Measurements from ENCODE around the gene FTHL17. TPM values are rescaled to one million over a fixed set of nuclear protein-coding genes. Genes with fewer than 3 reads are reported as not detected.

Gene FTHL17
- total RNA-seq, 3 donors from 2014 or later, result not detected

- Histone ChIP-seq H3K4me1 (no peaks in the 10 kb centered on the region), H3K27ac (no peak overlapping the region), H3K36me3 (no peaks in the 10 kb centered on the region), H3K9me3 (no peaks in the 10 kb centered on the region), H3K4me3 (no peak overlapping the region), H3K27me3 (peaks cover 0 to 15% of the 10 kb centered on the region in 2 donors)
- TF ChIP-seq CTCF (IDR thresholded peaks at IDR 0.05) (no peak), POLR2AphosphoS5 (IDR thresholded peaks at IDR 0.05) (no peak), POLR2A (IDR thresholded peaks at IDR 0.05) (no peak)
- intact Hi-C loops (cut with DNase I; ENCODE audit: low total_unique reads), result no loop called here
- no peak for DNase-seq (ENCODE audit: low spot score in 2 of 2)
These were observed 8.7 kb downstream of the FTHL17 start for GRCh38 chrX:31063114-31063513.

- no peak for TF ChIP-seq POLR2A (IDR thresholded peaks at IDR 0.05)
- no peak for TF ChIP-seq CTCF (IDR thresholded peaks at IDR 0.05)
- TF ChIP-seq POLR2AphosphoS5 (IDR thresholded peaks at IDR 0.05), result no peak
These were observed 10.8 kb downstream of the FTHL17 start for GRCh38 chrX:31061091-31061490.

GRCh38 chrX:31060016-31060415, 11.8 kb downstream of the FTHL17 start:
- no peak overlapping the region for H3K27ac ChIP-seq
- no peak overlapping the region for H3K4me3 ChIP-seq
- intact Hi-C loops (cut with DNase I; ENCODE audit: low total_unique reads), result no loop called here
- H3K9me3 ChIP-seq, result no peaks in the 10 kb centered on the region
- H3K4me1 ChIP-seq, result no peaks in the 10 kb centered on the region
- no peaks in the 10 kb centered on the region for H3K36me3 ChIP-seq
- TF ChIP-seq POLR2AphosphoS5 (IDR thresholded peaks at IDR 0.05) (no peak), CTCF (IDR thresholded peaks at IDR 0.05) (no peak), POLR2A (IDR thresholded peaks at IDR 0.05) (no peak)
- H3K27me3 ChIP-seq, result peaks cover 0 to 14% of the 10 kb centered on the region in 2 donors
- DNase-seq (ENCODE audit: low spot score in 2 of 2), result no peak

More at GRCh38 chrX:31061091-31061490, 10.8 kb downstream of the FTHL17 start:
- Histone ChIP-seq H3K36me3 (no peaks in the 10 kb centered on the region), H3K4me1 (no peaks in the 10 kb centered on the region), H3K9me3 (no peaks in the 10 kb centered on the region), H3K27ac (no peak overlapping the region), H3K27me3 (peaks cover 0 to 15% of the 10 kb centered on the region in 2 donors), H3K4me3 (no peak overlapping the region)
- intact Hi-C loops (cut with DNase I; ENCODE audit: low total_unique reads), result no loop called here
- no peak for DNase-seq (ENCODE audit: low spot score in 2 of 2)

- Histone ChIP-seq H3K4me1 (no peaks in the 10 kb centered on the region), H3K27me3 (peaks cover 0 to 10% of the 10 kb centered on the region in 2 donors), H3K36me3 (no peaks in the 10 kb centered on the region), H3K9me3 (no peaks in the 10 kb centered on the region), H3K4me3 (no peak overlapping the region), H3K27ac (no peak overlapping the region)
- no peak for DNase-seq (ENCODE audit: low spot score in 2 of 2)
- intact Hi-C loops (cut with DNase I; ENCODE audit: low total_unique reads), result no loop called here
- no peak for TF ChIP-seq POLR2A (IDR thresholded peaks at IDR 0.05)
- TF ChIP-seq CTCF (IDR thresholded peaks at IDR 0.05), result no peak
- TF ChIP-seq POLR2AphosphoS5 (IDR thresholded peaks at IDR 0.05), result no peak
These were observed 13.6 kb downstream of the FTHL17 start for GRCh38 chrX:31058284-31058683.

GRCh38 chrX:31057691-31058090, 14.2 kb downstream of the FTHL17 start:
- TF ChIP-seq POLR2AphosphoS5 (IDR thresholded peaks at IDR 0.05) (no peak), POLR2A (IDR thresholded peaks at IDR 0.05) (no peak), CTCF (IDR thresholded peaks at IDR 0.05) (no peak)
- intact Hi-C loops (cut with DNase I; ENCODE audit: low total_unique reads), result no loop called here
- Histone ChIP-seq H3K4me1 (no peaks in the 10 kb centered on the region), H3K27ac (no peak overlapping the region), H3K9me3 (no peaks in the 10 kb centered on the region), H3K27me3 (peaks cover 0 to 7% of the 10 kb centered on the region in 2 donors), H3K36me3 (no peaks in the 10 kb centered on the region), H3K4me3 (no peak overlapping the region)
- no peak for DNase-seq (ENCODE audit: low spot score in 2 of 2)
